Measurements from ENCODE around the gene CHD9NB.

The CHD9NB gene

DNA sequence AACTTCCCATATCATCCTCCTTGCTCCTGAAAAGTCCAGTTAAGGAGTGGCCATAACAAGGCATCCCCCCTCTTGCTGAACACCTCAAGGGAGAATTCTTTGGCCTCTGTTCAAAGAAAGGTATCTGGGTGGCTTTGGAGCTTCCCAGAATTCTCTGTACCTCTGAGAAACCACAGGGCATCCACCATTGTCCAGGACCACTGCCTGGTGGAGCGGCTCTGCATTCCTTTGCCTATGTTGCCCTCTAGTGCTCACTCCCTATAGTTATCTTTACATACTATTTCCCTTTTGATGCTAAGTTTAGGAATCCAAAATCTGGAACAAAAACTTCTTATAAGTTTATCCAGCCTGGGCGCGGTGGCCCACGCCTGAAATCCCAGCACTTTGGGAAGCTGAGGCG lies 30.3 kb downstream of the CHD9NB start:
- peak; percentile 57 for DNase-seq

DNA sequence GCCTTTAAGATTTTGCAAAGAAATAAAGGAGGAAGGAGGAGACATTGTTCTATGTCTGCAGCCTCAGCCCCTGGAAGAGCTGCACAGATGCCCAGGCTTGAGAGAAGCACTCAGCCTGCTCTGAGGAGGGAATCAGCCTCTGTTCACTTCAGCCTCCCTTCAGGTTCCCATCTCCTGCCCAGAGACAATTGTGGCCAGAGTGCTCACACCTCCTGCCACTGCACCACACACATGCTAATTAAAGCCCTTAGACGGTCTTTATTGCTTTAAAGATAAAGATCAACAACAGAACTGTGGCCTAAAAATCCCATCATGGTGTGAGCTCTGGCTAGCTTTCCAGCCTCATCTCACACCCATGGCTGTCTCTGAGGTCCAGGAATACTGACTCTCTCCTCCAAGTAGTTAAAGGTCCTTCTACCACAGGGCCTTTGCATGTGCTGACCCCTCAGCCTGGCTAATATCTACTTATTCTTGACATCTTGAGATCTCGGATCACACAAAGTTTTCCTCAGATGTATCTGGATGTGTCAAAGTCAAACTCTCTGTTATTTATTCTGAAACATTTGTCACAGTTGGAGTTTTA lies 33.8 kb downstream of the CHD9NB start:
- DNase-seq = no peak

DNA sequence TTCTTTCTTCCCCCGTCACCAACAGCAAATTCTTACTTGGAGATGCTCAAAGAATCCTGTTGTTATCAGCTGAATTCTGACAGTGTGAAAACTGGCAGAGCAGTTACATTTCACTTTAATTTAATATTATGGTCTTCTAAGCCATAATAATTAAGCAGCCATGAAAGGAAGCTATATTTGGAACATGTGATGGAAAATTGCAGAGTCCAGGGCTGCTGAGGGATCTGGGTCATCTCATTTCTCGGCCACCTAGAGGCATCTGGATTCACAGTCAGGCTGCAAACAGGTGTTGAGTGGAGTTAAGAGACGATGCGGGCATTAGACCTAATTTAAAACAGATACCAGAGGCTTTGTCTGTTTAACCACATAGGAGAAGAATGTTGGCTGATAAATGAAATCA lies 38.4 kb downstream of the CHD9NB start:
- DNase-seq = no peak

DNA sequence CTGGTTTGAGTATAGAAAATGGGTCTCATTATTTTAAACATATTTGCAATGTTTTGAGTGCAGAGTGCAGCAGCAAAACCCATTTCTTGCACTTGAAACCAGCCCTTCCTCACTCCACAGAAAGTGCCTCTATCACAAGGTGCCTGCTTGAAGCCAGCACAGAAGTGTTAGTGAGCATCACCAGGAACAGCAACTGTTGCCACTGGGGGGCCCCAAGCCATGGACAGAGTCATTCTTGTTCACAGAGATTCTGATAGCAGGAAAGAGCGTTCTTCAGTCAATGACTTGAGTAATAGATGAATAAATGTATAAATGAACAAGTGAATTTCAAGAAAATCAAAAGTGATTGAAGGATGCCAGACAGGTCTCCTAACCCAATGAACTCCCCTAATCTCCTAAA lies 45.6 kb downstream of the CHD9NB start:
- no peak for DNase-seq

DNA sequence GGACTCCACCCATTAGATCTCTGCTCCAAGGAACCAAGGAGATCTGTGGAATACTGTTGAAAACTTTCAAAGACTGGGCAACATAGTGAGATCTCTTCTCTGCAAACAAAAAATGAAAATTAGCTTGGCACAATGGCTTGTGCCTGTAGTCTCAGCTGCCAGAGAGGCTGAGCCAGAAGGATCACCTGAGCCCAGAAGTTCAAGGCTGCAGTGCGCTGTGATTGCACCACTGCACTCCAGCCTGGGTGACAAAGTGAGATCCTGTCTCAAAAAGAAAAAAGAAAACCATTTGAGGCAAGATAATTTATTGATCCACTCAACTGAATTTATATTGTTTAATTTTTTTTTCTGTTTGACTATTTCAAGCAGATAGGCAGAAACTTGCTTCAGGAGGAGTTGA lies 54.8 kb downstream of the CHD9NB start:
- DNase-seq = no peak

DNA sequence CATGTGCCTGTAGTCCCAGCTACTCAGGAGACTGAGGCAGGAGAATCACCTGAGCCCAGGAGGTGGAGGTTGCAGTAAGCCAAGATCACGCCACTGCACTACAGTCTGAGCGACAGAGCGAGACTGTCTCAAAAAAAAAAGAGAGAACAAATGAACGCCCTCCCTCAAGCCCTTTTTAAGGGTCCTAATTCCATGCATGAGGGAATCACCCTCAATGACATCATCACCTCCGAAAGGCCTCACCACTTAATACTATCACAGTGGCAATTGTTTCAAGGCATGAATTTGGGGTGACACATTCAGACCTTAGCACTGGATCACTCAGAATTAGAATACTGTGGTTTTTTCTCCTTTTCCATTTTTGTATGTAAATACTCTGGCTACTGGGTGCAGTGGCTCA lies 57.8 kb downstream of the CHD9NB start:
- DNase-seq = no peak

DNA sequence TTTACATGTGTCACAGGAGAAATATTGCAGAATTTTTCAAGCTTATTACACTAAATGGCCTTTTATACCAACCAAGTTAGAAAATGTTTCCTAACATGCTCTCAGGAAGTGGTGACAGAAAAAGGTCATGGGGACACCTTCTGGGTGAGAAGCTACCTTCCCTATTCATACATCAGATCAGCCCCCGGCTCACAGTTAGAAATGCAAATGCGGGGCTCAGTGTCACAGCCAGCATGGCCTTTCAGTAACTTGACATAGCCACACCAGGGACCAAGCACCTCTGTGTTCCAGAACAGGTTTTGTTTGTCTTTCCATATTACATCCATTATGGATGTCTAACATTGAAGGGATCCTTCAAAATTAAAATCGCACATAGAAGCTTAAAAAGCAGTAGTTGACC lies 59.5 kb downstream of the CHD9NB start:
- DNase-seq = no peak

DNA sequence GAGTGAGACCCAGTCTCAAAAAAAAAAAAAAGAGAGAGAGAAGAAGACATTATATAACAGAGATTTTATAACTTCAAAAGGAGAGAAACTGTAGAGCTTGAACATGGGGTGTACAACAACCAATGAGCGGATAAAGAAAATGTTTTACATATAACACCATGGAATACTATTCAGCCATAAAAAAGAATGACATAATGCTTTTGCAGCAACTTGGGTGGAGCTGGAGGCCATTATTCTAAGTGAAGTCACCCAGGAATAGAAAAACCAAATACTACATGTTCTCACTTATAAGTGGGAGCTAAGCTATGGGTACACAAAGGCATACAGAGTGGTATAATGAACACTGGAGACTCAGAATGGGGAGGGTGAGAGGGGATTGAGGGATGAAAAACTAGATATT lies 61.1 kb downstream of the CHD9NB start:
- no peak for DNase-seq

Data from OCI-M1 (cell line).